ENCODE data around the gene MEGF11. TPM values are rescaled to one million over a fixed set of nuclear protein-coding genes. Genes with fewer than 3 reads are reported as not detected.

Gene MEGF11
- total RNA-seq, 4 donors from 2014 or later, result not detected

GRCh38 chr15:66080717-66081398 is 172.7 kb downstream of the MEGF11 start:
- H3K4me1 ChIP-seq, result peaks cover 0 to 9% (median 0%) of the 10 kb centered on the region in 3 donors
- no peak overlapping the region for H3K4me3 ChIP-seq
- no peaks in the 10 kb centered on the region for H3K9me3 ChIP-seq
- intact Hi-C loops (cut with DNase I), result no loop called here
- no peaks in the 10 kb centered on the region for H3K36me3 ChIP-seq
- DNase-seq, result no peak
- no peak for TF ChIP-seq POLR2A (IDR thresholded peaks at IDR 0.05)
- TF ChIP-seq, protein P1, sequence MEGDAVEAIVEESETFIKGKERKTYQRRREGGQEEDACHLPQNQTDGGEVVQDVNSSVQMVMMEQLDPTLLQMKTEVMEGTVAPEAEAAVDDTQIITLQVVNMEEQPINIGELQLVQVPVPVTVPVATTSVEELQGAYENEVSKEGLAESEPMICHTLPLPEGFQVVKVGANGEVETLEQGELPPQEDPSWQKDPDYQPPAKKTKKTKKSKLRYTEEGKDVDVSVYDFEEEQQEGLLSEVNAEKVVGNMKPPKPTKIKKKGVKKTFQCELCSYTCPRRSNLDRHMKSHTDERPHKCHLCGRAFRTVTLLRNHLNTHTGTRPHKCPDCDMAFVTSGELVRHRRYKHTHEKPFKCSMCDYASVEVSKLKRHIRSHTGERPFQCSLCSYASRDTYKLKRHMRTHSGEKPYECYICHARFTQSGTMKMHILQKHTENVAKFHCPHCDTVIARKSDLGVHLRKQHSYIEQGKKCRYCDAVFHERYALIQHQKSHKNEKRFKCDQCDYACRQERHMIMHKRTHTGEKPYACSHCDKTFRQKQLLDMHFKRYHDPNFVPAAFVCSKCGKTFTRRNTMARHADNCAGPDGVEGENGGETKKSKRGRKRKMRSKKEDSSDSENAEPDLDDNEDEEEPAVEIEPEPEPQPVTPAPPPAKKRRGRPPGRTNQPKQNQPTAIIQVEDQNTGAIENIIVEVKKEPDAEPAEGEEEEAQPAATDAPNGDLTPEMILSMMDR (IDR thresholded peaks at IDR 0.05), result no peak
- peaks cover 0 to 58% (median 0%) of the 10 kb centered on the region in 4 donors for H3K27me3 ChIP-seq
- WGBS, 2 donors, result 23 to 74% methylated on average over 4 to 9 of the region's 23 CpGs
- no peak overlapping the region for H3K27ac ChIP-seq

DNA sequence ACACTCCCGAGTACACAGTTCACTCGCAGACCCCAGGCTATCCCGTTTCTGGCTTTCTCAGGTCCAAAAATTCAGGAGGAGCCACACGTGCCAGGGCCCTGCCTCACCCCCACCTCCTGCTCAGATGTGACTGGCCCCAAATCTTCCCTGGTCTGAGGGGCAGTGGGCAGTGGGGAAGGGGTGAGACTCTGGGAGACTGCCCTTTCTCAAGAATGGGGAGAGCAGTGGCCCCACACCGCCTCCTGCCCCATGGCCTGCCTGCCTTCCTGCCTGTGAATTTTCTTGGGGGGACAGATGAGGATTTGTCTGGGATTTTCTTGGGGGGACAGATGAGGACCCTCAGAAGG is 174.6 kb downstream of the MEGF11 start:
- peaks cover 0 to 54% (median 0%) of the 10 kb centered on the region in 4 donors for H3K27me3 ChIP-seq
- no peak overlapping the region for H3K27ac ChIP-seq
- 59 to 73% methylated on average over 4 of the region's 5 CpGs for WGBS, 2 donors
- peaks cover 0 to 9% (median 0%) of the 10 kb centered on the region in 3 donors for H3K4me1 ChIP-seq
- DNase-seq, result no peak
- no peaks in the 10 kb centered on the region for H3K36me3 ChIP-seq
- intact Hi-C loops (cut with DNase I), result no loop called here
- no peaks in the 10 kb centered on the region for H3K9me3 ChIP-seq
- no peak overlapping the region for H3K4me3 ChIP-seq
- TF ChIP-seq, protein P1 (IDR thresholded peaks at IDR 0.05), result no peak
- TF ChIP-seq POLR2A (IDR thresholded peaks at IDR 0.05), result no peak

DNA sequence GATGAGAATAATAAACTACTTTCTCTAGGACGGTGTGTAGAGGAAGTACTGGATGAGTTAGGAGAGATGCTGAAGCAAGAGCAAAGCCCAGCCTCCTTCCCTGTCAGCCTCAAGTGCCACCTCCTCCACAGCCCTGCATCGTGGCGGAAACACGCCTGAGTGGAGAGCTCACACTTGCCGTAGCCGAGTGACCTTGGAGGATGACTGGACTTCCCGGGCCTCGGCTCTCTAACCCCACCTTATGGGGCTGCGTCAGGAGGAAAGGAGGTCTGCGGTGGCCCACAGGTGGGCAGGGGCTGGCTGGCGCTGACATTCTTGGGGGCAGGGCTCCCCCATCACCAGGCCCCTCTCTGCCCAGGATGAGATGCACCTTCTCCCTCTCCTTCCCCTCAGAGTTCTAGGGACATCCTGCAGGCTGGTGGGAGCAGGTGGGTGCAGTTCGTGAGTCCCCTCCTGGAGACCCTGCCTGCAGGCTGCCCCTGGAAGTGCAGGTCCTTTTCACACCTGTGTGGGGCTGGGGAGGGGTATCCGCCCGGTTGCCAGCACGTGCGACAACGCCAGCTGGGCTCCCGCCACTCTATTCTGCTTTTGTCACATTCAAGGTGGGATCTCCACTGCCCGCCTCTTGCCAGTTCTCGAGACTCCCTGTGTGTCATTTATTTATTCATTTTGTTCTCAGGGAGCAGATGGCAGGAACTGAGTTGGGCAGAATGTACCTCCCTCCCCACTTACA is 175.2 kb downstream of the MEGF11 start:
- H3K27ac ChIP-seq, result no peak overlapping the region
- DNase-seq, result no peak
- peaks cover 0 to 49% (median 0%) of the 10 kb centered on the region in 4 donors for H3K27me3 ChIP-seq
- intact Hi-C loops (cut with DNase I), result no loop called here
- H3K4me3 ChIP-seq, result no peak overlapping the region
- no peak for TF ChIP-seq POLR2A (IDR thresholded peaks at IDR 0.05)
- TF ChIP-seq, protein P1 (IDR thresholded peaks at IDR 0.05), result no peak
- peaks cover 0 to 9% (median 0%) of the 10 kb centered on the region in 3 donors for H3K4me1 ChIP-seq
- 61% methylated on average over 10 to 11 of the region's 20 CpGs for WGBS, 2 donors
- H3K9me3 ChIP-seq, result no peaks in the 10 kb centered on the region
- no peaks in the 10 kb centered on the region for H3K36me3 ChIP-seq

DNA sequence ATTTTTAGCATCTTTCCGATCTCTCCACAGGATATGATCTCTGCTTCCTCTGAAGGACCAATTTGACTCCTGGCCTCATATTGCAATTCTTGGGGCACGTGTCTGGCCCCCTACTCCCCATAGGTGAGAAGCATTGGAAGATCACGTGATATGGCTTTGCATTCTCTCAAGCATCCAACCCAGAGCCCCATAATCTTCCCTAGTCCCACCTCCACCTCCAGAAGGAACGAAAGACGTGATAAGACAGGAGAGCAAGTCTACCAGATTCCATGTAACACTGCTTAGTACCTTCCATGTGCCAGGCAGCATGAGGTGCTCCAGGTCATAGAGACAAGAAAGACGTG is 176.3 kb downstream of the MEGF11 start:
- no peak for DNase-seq
- intact Hi-C loops (cut with DNase I), result no loop called here
- H3K27me3 ChIP-seq, result peaks cover 0 to 49% (median 0%) of the 10 kb centered on the region in 4 donors
- peaks cover 0 to 18% (median 0%) of the 10 kb centered on the region in 3 donors for H3K4me1 ChIP-seq
- TF ChIP-seq, protein P1 (IDR thresholded peaks at IDR 0.05), result no peak
- no peak for TF ChIP-seq POLR2A (IDR thresholded peaks at IDR 0.05)
- H3K27ac ChIP-seq, result no peak overlapping the region
- no peak overlapping the region for H3K4me3 ChIP-seq
- 70 to 83% methylated on average over 2 to 6 of the region's 6 CpGs for WGBS, 2 donors
- H3K9me3 ChIP-seq, result no peaks in the 10 kb centered on the region
- H3K36me3 ChIP-seq, result no peaks in the 10 kb centered on the region

DNA sequence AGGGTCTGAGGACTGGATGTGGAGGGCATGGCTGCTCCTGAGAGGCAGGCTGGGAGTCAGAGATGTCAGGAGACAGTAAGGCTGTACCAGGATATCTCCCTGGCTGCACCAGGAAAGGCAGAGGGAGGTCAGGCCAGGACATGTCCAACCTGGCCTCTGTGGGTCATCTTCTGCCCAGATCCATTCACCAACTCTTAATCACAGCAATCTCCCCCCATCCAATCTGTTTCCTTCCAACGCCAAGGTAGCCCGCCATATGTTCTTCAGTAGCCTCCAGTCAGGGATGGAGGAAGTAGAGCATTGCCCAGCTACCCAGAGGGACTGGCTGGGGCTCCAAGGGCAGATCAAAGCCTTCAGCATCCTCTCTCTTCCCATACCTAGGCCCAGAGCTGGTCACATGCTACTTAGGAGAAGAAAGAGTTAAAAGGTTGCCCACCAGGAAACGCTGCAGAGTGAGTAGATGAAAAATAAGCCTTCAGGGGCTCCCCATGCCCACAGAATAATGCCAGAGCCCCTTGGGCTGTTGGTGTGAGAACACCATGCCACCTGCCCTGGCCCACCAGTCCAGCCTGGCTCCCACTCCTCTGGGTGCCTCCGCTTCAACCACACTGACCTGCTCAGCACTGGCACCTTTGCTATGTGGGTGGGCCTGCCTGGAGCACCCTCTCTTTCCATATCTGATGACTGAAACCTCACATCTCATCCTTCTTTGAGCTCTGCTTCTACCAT is 176.8 kb downstream of the MEGF11 start:
- WGBS, 2 donors, result 81 to 90% methylated on average over 2 to 4 of the region's 4 CpGs
- TF ChIP-seq, protein P1 (IDR thresholded peaks at IDR 0.05), result no peak
- TF ChIP-seq POLR2A (IDR thresholded peaks at IDR 0.05), result no peak
- DNase-seq, result no peak
- Histone ChIP-seq H3K4me3 (no peak overlapping the region), H3K27me3 (peaks cover 0 to 46% (median 0%) of the 10 kb centered on the region in 4 donors), H3K4me1 (peaks cover 0 to 23% (median 0%) of the 10 kb centered on the region in 3 donors), H3K36me3 (no peaks in the 10 kb centered on the region), H3K27ac (no peak overlapping the region), H3K9me3 (no peaks in the 10 kb centered on the region)
- intact Hi-C loops (cut with DNase I), result no loop called here
